CD4-positive, alpha-beta memory T cell (primary cell): ENCODE measurements around the gene KIAA0825. TPM values are rescaled to one million over a fixed set of nuclear protein-coding genes. Genes with fewer than 3 reads are reported as not detected.

ENCODE experiments used
- CTCF ChIA-PET: fragments of 350-600 bp; sonication (Branson Sonifier 250); formaldehyde crosslinking; loops from one replicate; lab custom pipeline; 2021; ENCODE audit warnings: inconsistent platforms; ENCODE audit not compliant: partially characterized antibody; lab: Charles Lee
- POLR2A ChIA-PET: fragments of 350-600 bp; sonication (Branson Sonifier 250); formaldehyde crosslinking; loops from one replicate; lab custom pipeline; 2021; ENCODE audit not compliant: partially characterized antibody; lab: Charles Lee
- DNase-seq, 5 donors: peaks; one replicate each; pipeline versions ENCODE4 v3.0.0 to v3.0.0-alpha.2; 2020 to 2022; ENCODE audit warnings: mixed read lengths in 1 of 5
- H3K27ac ChIP-seq: one replicate; pipeline ENCODE4 v1.7.0; 2013; ENCODE audit warnings: low read depth, low read length
- H3K27me3 ChIP-seq: 2 replicates; pipeline ENCODE4 v1.7.0; 2013; ENCODE audit warnings: mild to moderate bottlenecking, low read length, moderate library complexity; ENCODE audit not compliant: insufficient read depth
- H3K36me3 ChIP-seq: 2 replicates; pipeline ENCODE4 v1.7.0; 2013; ENCODE audit warnings: mild to moderate bottlenecking, low read length, moderate library complexity; ENCODE audit not compliant: insufficient read depth
- H3K4me1 ChIP-seq: 2 replicates; pipeline ENCODE4 v1.7.0; 2013; ENCODE audit warnings: mild to moderate bottlenecking, low read length, moderate library complexity; ENCODE audit not compliant: insufficient read depth
- H3K4me3 ChIP-seq, 2 donors: one replicate each; pipeline ENCODE4 v1.7.0; 2013; ENCODE audit warnings: low read length in 2 of 2, mild to moderate bottlenecking in 1 of 2
- H3K9me3 ChIP-seq, 2 donors: one replicate each; pipeline ENCODE4 v1.7.0; 2013; ENCODE audit warnings: low read length in 2 of 2, control low read depth in 1 of 2; ENCODE audit not compliant: control insufficient read depth in 1 of 2
- H3K27ac Mint-ChIP-seq, 7 donors: one replicate each; pipeline ENCODE4 v1.8.0; 2020 to 2021; ENCODE audit warnings: mixed read lengths in 7 of 7, mild to moderate bottlenecking in 6 of 7, inconsistent platforms in 3 of 7, moderate library complexity in 3 of 7
- H3K27me3 Mint-ChIP-seq, 2 donors: one replicate each; pipeline ENCODE4 v1.8.0; 2020 to 2021; ENCODE audit warnings: mixed read lengths in 2 of 2
- H3K36me3 Mint-ChIP-seq, 2 donors: one replicate each; pipeline ENCODE4 v1.8.0; 2020 to 2021; ENCODE audit warnings: mixed read lengths in 2 of 2, inconsistent platforms in 1 of 2, mild to moderate bottlenecking in 1 of 2
- H3K4me1 Mint-ChIP-seq, 4 donors: one replicate each; pipeline ENCODE4 v1.8.0; 2020 to 2021; ENCODE audit warnings: mixed read lengths in 4 of 4, mild to moderate bottlenecking in 1 of 4
- H3K4me3 Mint-ChIP-seq, 8 donors: one replicate each; pipeline ENCODE4 v1.8.0; 2020 to 2021; ENCODE audit warnings: mixed read lengths in 8 of 8, mild to moderate bottlenecking in 7 of 8, moderate library complexity in 6 of 8, inconsistent platforms in 3 of 8
- H3K9me3 Mint-ChIP-seq, 8 donors: one replicate each; pipeline ENCODE4 v1.8.0; 2020 to 2021; ENCODE audit warnings: mixed read lengths in 8 of 8, mild to moderate bottlenecking in 5 of 8, inconsistent platforms in 3 of 8, moderate library complexity in 1 of 8
- intact Hi-C: fragments of 100-400 bp; cut with micrococcal nuclease; formaldehyde crosslinking; loops from one replicate; pipeline ENCODE4 v1.15.1; 2023
- polyA plus RNA-seq, 2 donors: library from polyadenylated mRNA; unstranded; fragments of 300-500 nt; fragmentation: Illumina TruSeq; gene quantifications; one replicate each; pipeline ENCODE4 v1.2.3, GENCODE V29; 2021
- total RNA-seq, 2 experiments: library from RNA; stranded (reverse); gene quantifications; one replicate each; pipeline ENCODE4 v1.2.3, GENCODE V29; 2021

Gene KIAA0825
- total and polyA plus RNA-seq, 4 experiments from 2014 or later = 1.5 to 2.2 (median 2.1) TPM

- Histone ChIP-seq H3K4me3 (no peak overlapping the region), H3K27me3 (no peaks in the 10 kb centered on the region), H3K27ac (no peak overlapping the region), H3K4me1 (no peaks in the 10 kb centered on the region), H3K9me3 (no peaks in the 10 kb centered on the region), H3K36me3 (no peaks in the 10 kb centered on the region)
- ChIA-PET POLR2A (no interaction called here), CTCF (no interaction called here)
- Mint-ChIP-seq H3K4me3 (no peak overlapping the region), H3K27me3 (no peaks in the 10 kb centered on the region), H3K27ac (no peak overlapping the region), H3K36me3 (peaks cover 0 to 6% of the 10 kb centered on the region in 2 donors), H3K9me3 (peaks cover 0 to 8% (median 4%) of the 10 kb centered on the region in 8 donors), H3K4me1 (no peaks in the 10 kb centered on the region)
- intact Hi-C loops = no loop called here
- DNase-seq = no peak
Observed at GRCh38 chr5:94274707-94275106, 343.7 kb downstream of the KIAA0825 start.

- Histone ChIP-seq H3K36me3 (no peaks in the 10 kb centered on the region), H3K4me3 (no peak overlapping the region), H3K27me3 (no peaks in the 10 kb centered on the region), H3K9me3 (no peaks in the 10 kb centered on the region), H3K4me1 (no peaks in the 10 kb centered on the region), H3K27ac (no peak overlapping the region)
- no peak overlapping the region for H3K27ac Mint-ChIP-seq
- no peak overlapping the region for H3K4me3 Mint-ChIP-seq
- no peaks in the 10 kb centered on the region for H3K27me3 Mint-ChIP-seq
- POLR2A ChIA-PET = no interaction called here
- intact Hi-C loops = no loop called here
- CTCF ChIA-PET = no interaction called here
- H3K36me3 Mint-ChIP-seq = peaks cover 0 to 9% of the 10 kb centered on the region in 2 donors
- H3K9me3 Mint-ChIP-seq = peaks cover 0 to 13% (median 10%) of the 10 kb centered on the region in 8 donors
- H3K4me1 Mint-ChIP-seq = no peaks in the 10 kb centered on the region
- DNase-seq = no peak
Observed at GRCh38 chr5:94268226-94268625, 350.2 kb downstream of the KIAA0825 start.

- DNase-seq = no peak
- Histone ChIP-seq H3K27me3 (no peaks in the 10 kb centered on the region), H3K4me3 (no peak overlapping the region), H3K9me3 (no peaks in the 10 kb centered on the region), H3K4me1 (no peaks in the 10 kb centered on the region), H3K36me3 (no peaks in the 10 kb centered on the region), H3K27ac (no peak overlapping the region)
- POLR2A ChIA-PET = no interaction called here
- CTCF ChIA-PET = no interaction called here
- no peak overlapping the region for H3K4me3 Mint-ChIP-seq
- no peaks in the 10 kb centered on the region for H3K4me1 Mint-ChIP-seq
- no peak overlapping the region for H3K27ac Mint-ChIP-seq
- peaks cover 0 to 13% (median 10%) of the 10 kb centered on the region in 8 donors for H3K9me3 Mint-ChIP-seq
- no peaks in the 10 kb centered on the region for H3K27me3 Mint-ChIP-seq
- peaks cover 0 to 9% of the 10 kb centered on the region in 2 donors for H3K36me3 Mint-ChIP-seq
- intact Hi-C loops = no loop called here
Observed at GRCh38 chr5:94267350-94267899, 351.0 kb downstream of the KIAA0825 start.

- no peak for DNase-seq
- Mint-ChIP-seq H3K9me3 (peaks cover 0 to 13% (median 10%) of the 10 kb centered on the region in 8 donors), H3K27me3 (no peaks in the 10 kb centered on the region), H3K27ac (no peak overlapping the region), H3K4me3 (no peak overlapping the region), H3K36me3 (peaks cover 0 to 9% of the 10 kb centered on the region in 2 donors), H3K4me1 (no peaks in the 10 kb centered on the region)
- Histone ChIP-seq H3K4me3 (no peak overlapping the region), H3K27ac (no peak overlapping the region), H3K4me1 (no peaks in the 10 kb centered on the region), H3K9me3 (no peaks in the 10 kb centered on the region), H3K27me3 (no peaks in the 10 kb centered on the region), H3K36me3 (no peaks in the 10 kb centered on the region)
- intact Hi-C loops = no loop called here
- POLR2A ChIA-PET = no interaction called here
- CTCF ChIA-PET = no interaction called here
Observed at GRCh38 chr5:94266170-94266569, 352.2 kb downstream of the KIAA0825 start.

GRCh38 chr5:94263068-94263467 lies 355.3 kb downstream of the KIAA0825 start:
- CTCF ChIA-PET = no interaction called here

GRCh38 chr5:94260096-94260495 lies 358.3 kb downstream of the KIAA0825 start:
- Mint-ChIP-seq H3K4me3 (no peak overlapping the region), H3K27me3 (no peaks in the 10 kb centered on the region), H3K36me3 (no peaks in the 10 kb centered on the region), H3K27ac (no peak overlapping the region), H3K9me3 (peaks cover 0 to 2% (median 0%) of the 10 kb centered on the region in 8 donors), H3K4me1 (no peaks in the 10 kb centered on the region)
- POLR2A ChIA-PET = no interaction called here
- CTCF ChIA-PET = no interaction called here
- intact Hi-C loops = no loop called here
- Histone ChIP-seq H3K4me1 (no peaks in the 10 kb centered on the region), H3K4me3 (no peak overlapping the region), H3K27ac (no peak overlapping the region), H3K27me3 (no peaks in the 10 kb centered on the region), H3K9me3 (no peaks in the 10 kb centered on the region), H3K36me3 (no peaks in the 10 kb centered on the region)
- no peak for DNase-seq

More at GRCh38 chr5:94263068-94263467, 355.3 kb downstream of the KIAA0825 start:
- no peak for DNase-seq
- Histone ChIP-seq H3K4me1 (no peaks in the 10 kb centered on the region), H3K4me3 (no peak overlapping the region), H3K36me3 (no peaks in the 10 kb centered on the region), H3K27ac (no peak overlapping the region), H3K9me3 (no peaks in the 10 kb centered on the region), H3K27me3 (no peaks in the 10 kb centered on the region)
- Mint-ChIP-seq H3K36me3 (no peaks in the 10 kb centered on the region), H3K4me3 (no peak overlapping the region), H3K9me3 (peaks cover 0 to 2% (median 0%) of the 10 kb centered on the region in 8 donors), H3K27ac (no peak overlapping the region), H3K27me3 (no peaks in the 10 kb centered on the region), H3K4me1 (no peaks in the 10 kb centered on the region)
- intact Hi-C loops = no loop called here
- POLR2A ChIA-PET = no interaction called here

GRCh38 chr5:94254214-94254613 lies 364.2 kb downstream of the KIAA0825 start:
- H3K4me1 Mint-ChIP-seq = no peaks in the 10 kb centered on the region
- no peaks in the 10 kb centered on the region for H3K36me3 ChIP-seq
- DNase-seq = no peak
- H3K4me1 ChIP-seq = no peaks in the 10 kb centered on the region
- H3K27ac ChIP-seq = no peak overlapping the region
- no peak overlapping the region for H3K4me3 Mint-ChIP-seq
- CTCF ChIA-PET = no interaction called here
- no peaks in the 10 kb centered on the region for H3K36me3 Mint-ChIP-seq
- intact Hi-C loops = no loop called here
- H3K9me3 Mint-ChIP-seq = peaks cover 0 to 2% (median 0%) of the 10 kb centered on the region in 8 donors
- no peak overlapping the region for H3K27ac Mint-ChIP-seq
- no peak overlapping the region for H3K4me3 ChIP-seq
- H3K9me3 ChIP-seq = no peaks in the 10 kb centered on the region
- H3K27me3 Mint-ChIP-seq = no peaks in the 10 kb centered on the region
- no peaks in the 10 kb centered on the region for H3K27me3 ChIP-seq
- POLR2A ChIA-PET = no interaction called here
